Measurements from ENCODE around the gene USF3.

The USF3 gene

DNA sequence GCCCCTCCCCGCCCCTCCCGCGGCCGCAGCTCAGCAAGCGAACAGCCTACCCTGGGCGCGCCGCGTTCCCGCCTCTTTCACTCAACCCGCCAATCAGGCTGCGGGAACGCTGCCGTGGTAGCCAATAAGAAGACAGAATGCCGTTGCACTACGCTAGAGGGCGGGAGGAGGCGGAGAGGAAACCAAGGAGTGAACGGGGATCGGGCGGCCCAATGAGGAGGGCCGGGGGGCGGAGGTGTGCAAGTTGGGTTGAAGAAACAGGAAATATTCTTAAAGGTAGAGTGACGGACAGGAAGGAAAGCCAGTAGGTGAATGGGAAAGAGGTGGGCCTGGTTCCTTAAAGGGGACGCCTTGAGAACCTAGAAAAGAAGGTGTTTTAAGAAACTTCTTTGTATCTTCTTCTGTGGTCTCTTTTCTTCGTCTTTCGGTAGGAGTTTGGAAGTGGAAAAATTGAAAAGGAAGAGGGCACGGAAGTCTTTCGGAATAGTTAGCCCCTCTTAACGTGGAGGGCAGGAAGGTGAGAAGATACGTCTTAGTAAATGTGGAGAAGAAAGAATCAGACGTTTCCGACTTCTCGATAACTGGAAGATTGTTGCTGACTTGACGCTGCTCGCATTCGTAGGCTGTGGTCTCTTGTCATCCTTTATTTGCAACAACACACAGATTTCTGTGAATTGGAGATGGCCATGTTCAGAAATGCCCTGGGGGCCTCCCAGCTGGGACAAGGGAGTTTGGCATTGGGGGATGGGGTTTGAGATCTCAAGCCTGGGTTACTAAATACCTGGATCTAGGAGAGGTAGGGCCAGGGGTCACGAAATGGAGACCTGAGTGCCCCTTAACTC is 437 bp upstream of the USF3 start:
- peak; percentile 99 for FAIRE-seq

DNA sequence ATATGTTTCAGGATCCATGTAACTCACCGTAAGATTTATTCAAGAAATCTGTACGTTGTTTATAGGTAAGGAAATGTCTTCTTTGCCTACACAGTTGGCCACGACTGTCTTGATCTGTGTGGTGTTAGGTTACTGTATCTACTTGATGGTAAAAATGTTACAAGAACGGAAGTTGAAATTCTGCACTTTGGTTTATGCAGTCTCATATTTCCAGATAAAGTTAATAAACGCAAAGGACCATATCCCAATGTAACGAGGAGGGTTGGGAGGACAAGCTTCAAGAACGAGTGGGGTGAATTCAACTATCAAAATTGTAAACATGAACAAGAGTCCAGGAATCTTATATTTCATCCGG is 1.0 kb downstream of the USF3 start:
- no peak for FAIRE-seq

DNA sequence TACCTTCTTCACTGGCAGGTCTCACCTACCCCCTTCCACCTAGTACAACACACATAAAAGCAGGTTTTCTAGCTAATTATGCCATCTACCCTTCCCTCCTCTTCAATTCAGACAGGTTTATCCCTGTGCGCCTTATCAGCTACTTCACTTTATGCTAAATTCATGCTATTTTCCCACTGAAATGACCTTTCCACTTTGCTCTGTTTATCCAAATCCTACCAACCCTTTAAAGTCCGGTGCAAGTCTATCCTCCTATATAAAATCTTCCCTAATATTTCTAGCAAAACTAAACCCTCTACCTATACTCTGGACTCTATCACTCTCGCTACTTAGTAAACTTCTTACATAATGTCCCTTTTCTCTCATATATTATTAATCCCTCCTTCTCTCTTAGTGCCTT is 6.0 kb downstream of the USF3 start:
- no peak for FAIRE-seq

DNA sequence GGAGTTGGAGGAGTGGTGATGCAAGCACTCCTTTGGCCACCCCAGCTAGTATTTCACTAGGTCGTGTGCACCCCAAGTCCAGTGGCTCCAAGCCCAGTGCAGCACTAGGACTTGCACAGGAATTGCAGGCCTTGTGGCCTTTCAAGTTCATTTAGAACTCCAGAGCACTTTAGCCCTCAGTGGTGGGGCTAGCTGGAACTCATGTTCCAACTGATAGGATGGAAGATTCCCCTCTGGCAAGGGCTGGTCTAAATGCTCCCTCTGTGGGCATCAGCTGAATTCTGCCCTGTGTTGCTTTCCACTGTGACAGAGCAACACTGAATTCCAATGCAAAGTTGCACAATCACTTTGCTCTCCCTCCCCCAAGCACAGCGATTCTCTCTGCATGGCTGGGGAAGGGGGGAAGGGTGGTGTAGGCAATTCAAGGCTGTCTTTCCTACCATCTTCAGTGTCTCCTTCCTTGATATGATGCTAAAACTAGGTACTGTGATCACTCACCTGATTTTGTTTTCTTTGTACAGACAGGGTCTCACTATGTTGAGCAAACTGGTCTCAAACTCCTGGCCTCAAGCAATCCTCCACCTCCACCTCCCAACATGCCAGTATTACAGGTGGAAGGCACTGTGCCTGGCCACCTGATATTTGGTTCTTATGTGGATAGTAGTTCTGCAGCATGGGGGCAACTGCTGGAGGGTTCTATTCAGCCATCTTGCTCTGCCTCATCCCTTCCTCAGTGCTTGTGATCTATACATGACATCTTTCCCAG is 10.3 kb downstream of the USF3 start:
- FAIRE-seq: no peak

DNA sequence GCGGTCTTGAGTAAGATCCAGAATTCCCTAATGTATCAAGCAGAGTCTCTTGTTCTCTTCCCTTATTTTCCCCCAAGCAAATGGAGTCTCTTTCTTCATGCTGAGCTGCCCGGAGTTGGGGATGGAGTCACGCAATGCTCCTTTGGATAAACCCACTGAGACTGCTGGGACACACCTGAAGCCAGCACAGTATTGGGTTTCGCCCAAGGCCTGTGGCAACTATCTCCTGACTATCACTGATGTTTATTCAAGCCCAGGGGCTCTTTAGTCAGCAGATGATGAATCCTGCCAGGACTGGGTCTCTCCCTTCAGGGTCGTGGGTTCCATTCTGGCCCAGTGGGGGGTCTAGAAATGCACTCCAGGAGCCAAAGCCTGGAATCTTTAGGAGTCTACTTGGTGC is 11.3 kb downstream of the USF3 start:
- FAIRE-seq: no peak

DNA sequence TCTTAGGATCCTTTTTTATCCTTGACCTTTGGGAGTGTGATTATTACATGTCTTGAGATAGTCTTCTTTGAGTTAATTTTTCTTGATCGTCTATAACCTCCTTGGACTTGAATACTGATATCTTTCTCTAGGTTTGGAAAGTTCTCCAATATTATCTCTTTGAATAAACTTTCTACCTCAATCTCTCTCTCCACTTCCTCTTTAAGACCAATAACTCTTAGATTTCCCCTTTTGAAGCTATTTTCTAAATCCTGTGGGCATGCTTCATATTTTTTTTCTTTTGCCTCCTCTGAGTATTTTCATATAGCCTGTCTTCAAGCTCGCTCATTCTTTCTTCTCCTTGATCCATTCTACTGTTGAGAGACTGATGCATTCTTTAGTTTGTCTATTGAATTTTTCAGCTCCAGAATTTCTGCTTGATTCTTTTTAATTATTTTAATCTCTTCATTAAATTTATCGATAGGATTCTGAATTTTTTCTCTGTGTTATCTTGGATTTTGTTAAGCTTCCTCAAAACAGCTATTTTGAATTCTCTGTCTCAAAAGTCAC is 12.1 kb downstream of the USF3 start:
- FAIRE-seq: no peak

DNA sequence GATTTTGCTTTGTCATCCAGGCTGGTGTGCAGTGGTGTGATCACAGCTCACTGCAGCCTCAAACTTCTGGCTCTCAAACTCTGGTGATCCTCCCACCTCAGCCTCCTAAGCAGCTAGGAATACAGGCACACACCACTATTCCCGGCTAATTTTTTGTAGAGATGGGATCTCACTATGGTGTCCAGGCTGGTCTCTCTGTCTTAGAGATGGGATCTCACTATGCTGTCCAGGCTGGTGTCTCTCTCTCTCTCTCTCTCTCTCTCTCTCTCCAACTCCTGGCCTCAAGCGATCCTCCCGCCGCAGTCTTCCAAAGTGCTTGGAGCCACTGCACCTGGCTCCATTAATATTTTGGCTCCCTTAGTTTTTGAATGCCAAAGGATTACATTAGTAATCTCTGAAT is 17.7 kb downstream of the USF3 start:
- no peak for FAIRE-seq

DNA sequence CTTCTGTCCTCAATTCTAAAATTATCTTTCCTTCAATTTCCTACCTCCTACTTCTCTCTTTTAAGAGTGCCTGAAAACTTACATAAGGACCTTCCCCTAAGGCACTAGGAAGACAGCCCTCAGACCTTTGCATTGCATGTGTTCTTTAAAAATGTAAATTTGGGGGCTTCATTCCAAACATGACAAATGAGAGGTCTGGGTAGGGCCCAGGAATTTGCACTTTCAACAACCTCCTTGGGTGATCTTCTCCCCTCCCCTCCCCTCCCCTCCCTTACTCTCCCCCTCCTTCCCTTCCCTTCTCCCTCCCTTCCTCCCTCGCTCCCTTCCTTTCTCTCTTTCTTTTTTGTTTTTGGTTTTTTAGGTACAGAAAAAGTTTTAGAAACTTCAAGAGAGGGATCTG is 18.7 kb downstream of the USF3 start:
- no peak for FAIRE-seq

DNA sequence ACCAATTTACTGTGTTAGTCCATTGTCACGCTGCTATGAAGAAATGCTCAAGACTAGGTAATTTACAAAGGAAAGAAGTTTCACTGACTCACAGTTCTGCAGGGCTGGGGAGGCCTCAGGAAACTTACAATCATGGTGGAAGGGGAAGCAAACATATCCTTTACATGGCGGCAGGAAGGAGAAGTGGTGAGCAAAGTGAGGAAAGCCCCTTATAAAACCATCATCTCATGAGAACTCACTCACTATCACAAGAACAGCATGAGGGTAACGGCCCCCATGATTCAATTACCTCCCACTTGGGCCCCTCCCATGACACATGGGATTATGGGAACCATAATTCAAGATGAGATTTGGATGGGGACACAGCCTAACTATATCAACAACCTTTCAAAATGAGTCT is 20.2 kb downstream of the USF3 start:
- FAIRE-seq: no peak

DNA sequence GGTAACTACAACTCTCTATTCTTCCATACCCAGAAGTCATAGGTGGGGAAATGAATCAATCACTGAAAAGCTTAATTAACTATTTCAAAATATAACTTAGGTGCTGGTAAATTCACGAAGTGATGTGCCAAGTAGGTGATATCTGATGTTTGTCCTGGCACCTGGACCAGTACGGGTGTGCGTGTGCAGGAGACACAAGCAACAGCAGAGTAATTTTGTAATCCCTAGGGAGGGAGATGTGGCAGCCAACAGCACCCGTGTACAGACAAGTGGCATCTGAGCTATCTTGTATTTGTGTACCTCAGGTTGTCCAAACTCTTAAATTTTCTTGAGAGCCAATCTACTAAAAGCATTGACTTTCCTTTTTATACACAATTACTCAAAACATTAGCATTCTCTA is 22.8 kb downstream of the USF3 start:
- FAIRE-seq: no peak

DNA sequence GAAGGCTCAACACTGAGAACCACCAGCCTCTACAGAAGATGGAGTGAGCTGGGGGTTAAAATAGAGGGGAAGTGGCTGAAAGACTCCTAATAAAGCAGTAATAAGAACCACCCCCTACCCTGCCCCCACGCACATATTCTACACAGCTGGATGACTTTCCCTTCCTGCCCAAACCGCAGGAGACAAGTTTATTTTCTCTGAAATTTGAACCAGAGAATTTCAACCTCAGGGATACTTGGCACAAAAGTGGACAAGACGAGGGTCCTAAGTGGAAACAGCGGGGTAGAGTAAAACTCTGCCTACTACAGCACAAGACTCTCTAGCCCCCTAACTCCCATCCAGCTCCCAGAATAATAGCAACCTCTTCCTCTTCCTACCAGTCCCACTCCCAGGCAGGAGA is 28.4 kb downstream of the USF3 start:
- FAIRE-seq: no peak

DNA sequence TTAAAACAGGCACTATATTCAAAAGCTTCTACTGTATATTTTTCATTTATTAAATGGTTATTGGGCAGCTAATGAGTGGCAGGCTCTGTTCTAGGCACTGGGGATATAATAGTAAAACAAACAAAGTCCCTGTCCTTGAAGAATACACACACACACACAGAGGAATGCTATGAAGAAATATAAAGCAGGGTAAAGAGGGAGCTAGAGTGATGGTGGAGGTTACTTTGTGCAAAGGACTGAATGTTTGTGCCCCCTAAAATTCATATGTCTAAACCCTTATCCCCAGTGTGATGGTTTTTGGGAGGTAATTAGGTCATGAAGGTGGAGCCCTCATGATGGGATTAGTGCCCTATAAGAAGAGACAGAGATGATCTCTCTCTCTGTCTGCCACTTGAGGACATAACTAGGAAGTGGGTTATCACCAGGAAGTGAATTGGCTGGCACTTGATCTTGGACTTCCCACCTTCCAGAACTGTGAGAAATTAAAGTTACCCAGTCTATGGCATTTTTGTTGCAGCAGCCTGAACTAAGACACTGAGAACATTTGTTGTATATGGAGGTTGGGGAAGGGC is 31.8 kb downstream of the USF3 start:
- no peak for FAIRE-seq

DNA sequence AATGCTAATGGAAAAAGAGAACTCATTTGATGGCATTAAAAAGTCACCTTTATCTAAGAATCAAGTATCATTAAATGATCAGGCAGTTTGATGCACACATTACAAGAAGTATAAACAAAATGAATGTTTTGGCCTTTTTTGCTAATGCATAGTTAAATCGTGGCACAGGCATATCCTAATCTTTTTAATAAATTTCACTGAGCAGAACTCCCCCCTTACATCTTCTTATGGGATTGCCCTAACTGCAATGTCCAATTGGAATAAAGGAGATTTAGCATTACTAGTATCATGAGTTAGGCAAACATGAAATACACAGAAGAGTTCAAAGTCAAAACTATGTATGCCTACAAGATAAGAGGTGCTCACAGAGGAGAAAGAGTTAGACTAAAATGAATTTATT is 32.7 kb downstream of the USF3 start:
- no peak for FAIRE-seq

DNA sequence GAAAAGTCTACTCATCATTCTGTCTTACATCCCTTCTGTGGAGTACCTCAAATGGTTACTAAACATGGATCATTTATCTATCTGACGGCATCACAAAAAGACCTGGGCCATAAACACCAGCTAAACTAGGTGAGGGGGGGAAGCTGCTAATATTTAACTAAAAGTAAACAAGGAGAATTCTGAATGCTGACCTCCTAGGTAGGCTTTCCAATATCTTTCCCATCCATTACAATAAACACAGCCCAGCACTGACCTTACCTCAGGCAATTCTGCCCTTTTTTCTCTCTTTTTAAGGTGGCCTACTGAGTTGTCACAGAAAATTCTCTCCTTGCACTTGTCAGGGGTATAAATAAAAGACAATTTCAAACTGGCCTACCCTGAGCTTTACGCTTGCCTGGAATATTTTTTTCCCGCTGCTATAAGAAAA is 33.1 kb downstream of the USF3 start:
- no peak for FAIRE-seq

DNA sequence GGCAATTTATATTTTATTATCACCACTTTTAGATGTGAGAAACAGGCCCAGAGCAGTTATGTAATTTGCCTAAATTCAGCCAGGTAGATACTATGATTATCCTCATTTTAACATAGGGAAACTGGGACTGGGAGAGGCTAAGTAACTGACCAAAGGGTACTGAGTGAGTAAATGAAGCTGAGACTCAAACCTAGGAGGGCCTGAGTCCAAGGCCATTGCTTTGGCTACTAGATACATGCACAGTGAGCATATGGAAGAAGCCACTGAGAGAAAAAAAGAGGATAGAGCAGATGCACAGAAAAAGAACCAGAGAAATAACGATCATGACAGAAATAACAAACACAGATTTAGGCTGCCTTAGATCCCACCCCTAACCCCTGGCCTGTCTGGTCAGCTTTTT is 33.6 kb downstream of the USF3 start:
- FAIRE-seq: no peak

DNA sequence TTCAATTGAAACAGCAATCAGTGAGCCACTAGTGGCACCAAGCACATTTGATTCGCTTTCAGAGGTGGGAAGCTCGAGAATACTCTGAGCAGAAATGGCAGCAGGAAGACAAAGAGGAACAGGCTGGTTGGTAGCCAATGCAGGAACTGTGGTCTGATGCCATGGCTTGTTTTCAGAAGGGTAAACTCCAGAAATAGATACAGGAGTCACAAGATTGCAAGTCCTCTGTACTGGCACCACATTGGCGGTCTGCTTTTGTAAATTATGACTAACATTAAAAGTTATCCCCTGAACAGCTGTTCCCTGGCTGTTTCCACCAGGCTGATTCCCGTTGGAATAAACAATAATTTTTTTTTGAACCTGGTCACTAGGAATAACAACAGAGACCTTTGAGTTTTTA is 35.5 kb downstream of the USF3 start:
- no peak for FAIRE-seq

DNA sequence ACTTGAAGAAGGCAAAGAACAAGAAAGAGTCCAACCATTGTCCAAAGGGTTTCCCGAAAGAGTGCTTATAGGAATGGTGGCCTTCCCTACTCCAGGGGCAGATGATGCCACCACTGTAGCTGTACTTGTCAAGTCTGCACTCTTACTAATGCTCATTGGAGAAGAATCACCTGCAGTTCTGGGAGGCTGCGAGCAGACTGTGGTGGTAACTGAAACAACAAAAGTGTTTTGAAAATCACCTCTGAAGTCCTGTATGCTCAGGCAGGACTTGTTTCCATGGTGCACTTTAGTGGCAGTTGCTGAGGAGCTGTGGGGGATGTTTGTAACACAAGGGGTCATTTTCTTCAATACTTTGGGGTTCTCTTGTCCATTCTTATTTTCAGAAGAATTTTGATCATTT is 36.0 kb downstream of the USF3 start:
- no peak for FAIRE-seq

DNA sequence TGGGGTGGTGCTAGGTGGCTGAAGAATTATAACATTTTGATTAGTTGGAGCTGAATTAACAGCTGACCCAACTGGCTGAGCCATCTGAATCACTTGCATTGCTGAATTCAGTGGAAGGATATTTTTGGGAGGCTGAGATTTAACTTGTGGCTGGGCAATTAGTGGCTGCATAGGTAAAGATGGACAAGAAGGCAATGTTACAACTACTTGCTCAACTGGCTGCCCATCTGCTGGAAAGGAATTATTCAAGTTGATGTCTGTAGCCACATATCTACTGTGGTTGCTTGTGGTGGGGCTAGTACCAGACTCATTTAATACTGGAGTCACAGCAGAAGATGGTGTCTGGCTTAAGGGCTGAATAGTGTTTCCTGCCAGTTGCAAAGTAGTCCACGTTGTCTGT is 36.4 kb downstream of the USF3 start:
- FAIRE-seq: no peak

DNA sequence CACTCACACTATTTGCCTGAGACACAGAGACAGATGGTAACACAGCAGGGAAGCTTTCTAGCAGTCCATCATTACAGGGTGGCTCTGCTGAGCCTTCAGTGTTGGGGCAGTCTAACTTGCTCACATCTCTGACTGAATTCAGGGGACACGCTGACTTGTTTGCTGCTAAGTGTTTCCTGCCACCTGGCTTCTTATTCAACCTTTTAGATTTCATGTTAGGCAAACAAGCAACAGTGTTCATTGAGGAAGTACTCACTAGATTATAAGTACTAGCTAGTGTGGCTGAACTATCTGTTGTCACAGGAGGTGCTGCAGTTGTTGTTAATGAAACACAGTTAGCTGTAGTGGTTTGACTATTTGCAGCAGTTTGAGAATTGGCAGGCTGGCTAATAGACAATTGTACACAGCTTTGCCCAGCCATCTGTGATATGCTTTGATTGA is 37.3 kb downstream of the USF3 start:
- no peak for FAIRE-seq

DNA sequence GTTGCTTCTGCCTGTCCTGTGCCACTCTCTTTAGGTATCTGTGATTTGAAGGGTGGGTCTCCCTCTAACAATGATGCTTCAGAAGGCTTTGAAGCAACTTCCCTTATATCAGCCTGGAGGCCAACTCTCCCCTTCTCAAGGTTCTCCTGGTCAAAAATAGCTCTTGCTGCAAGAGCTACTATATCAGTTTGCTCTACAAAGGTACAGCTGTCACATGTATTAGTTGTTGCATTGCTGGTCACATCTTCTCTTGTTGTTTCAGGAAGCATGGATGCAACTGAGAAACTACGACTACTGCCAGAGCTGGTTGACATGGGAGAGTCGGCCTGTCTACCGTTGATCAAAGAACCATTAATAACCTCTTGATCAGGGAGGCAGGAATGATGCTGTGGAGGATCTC is 38.3 kb downstream of the USF3 start:
- no peak for FAIRE-seq

DNA sequence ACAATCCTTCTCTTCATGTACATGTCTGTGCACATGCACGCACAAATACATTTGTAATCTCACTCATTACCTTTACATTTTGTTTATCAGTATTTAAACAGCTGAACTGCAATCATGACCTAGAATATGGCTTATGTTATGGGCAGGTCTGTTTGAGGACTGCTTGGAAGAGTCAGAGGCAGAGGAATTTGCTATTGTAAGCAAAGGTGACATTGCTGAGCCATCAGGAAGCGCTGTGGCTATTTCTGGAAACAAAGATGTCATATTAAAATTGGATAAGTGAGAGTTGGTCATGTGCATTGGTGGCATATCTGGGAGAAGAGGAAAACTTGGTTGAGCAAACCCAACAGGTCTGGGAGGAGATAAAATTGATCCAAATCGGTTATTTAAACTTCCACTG is 41.6 kb downstream of the USF3 start:
- FAIRE-seq: no peak

DNA sequence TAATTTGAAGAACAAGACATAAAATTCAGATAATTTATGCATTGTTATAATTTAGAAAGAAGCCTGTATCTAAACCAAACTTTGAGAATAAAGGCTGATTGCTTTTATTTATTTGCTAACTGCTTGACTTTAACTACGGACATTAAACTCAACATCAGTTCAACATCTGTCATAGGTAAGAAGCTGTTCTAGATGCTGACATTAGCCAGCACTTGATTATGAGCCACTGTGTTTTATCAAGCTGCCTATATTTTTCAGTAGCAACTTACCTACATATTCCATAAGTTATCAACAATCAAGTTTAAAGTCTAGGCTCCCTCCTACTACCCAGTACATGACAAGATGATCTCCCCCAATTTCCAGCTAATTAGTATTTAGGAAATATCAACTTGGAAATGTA is 42.1 kb downstream of the USF3 start:
- no peak for FAIRE-seq

DNA sequence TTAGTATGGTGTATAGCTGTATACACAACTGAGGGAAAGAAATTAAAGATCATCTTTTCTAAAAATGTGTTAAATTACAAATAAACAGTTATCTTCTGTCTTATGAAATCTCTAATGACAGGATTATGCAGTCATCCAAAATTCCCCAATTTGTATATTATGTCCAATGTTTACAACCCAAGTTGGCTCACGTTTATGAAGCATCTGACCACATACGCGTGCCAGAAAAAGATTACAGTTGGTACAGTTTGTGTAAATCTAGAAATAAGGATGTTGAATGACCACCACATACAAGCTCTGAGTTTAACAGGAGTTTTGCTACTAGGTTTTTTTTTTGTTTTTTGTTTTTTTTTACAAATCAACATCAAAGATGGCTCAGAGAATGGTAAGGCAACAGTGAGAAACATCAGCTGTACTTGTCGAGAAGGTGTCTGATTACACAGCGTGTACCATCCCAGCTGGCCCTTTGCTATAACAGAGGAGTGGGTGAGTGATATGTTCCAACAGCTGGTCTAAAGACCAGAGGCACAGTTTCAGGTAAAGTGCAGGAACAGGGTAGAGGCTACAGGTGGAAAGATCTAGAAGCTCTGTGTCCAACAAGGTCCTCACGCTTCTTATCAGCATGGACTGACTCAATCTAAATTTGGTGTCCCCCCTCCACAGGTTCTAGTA is 47.1 kb downstream of the USF3 start:
- no peak for FAIRE-seq

All from endometrium (tissue), 2 donors.